Loucy (cell line): Measurements from ENCODE around the gene PEAK1.
A peak's percentile ranks its signal among the peaks of the same experiment; 100 is the strongest.
"Not testable (repeated sequence)": the region's sequence is repeated elsewhere in the genome, so short reads cannot be mapped to it uniquely, and the experiment has no call there.

Source experiments
- H2AFZ ChIP-seq: fragments of 200-600 bp; sonication (generic); 2 replicates; pipeline ENCODE4 v1.6.0; 2016; ENCODE audit warnings: antibody characterized with exemption, mild to moderate bottlenecking, low read length, moderate library complexity
- H3F3A ChIP-seq: fragments of 200-600 bp; 2 replicates; pipeline ENCODE4 v1.6.0; 2016; ENCODE audit warnings: antibody characterized with exemption, low read depth, mild to moderate bottlenecking
- H3K27me3 ChIP-seq: fragments of 200-600 bp; sonication (generic); 2 replicates; pipeline ENCODE4 v1.6.1; 2014; ENCODE audit warnings: low read length, mild to moderate bottlenecking; ENCODE audit not compliant: insufficient read depth, poor library complexity, severe bottlenecking
- H3K36me3 ChIP-seq: fragments of 200-600 bp; sonication (generic); 2 replicates; pipeline ENCODE4 v1.6.1; 2016; ENCODE audit warnings: low read length; ENCODE audit not compliant: insufficient read depth
- H3K4me1 ChIP-seq: fragments of 200-600 bp; sonication (generic); 2 replicates; pipeline ENCODE4 v1.5.1; 2014; ENCODE audit warnings: low read length, mild to moderate bottlenecking; ENCODE audit not compliant: insufficient read depth, poor library complexity, severe bottlenecking
- H3K4me2 ChIP-seq: fragments of 200-600 bp; sonication (generic); 2 replicates; pipeline ENCODE4 v1.6.0; 2014; ENCODE audit warnings: antibody characterized with exemption, low read length, low read depth, mild to moderate bottlenecking; ENCODE audit not compliant: poor library complexity, severe bottlenecking
- H3K4me3 ChIP-seq: fragments of 200-600 bp; sonication (generic); 2 replicates; pipeline ENCODE4 v1.5.1; 2014; ENCODE audit warnings: low read length, mild to moderate bottlenecking, mixed read lengths; ENCODE audit not compliant: poor library complexity, severe bottlenecking
- H3K79me2 ChIP-seq: fragments of 200-600 bp; sonication (generic); 2 replicates; pipeline ENCODE4 v1.6.1; 2014; ENCODE audit warnings: low read length; ENCODE audit not compliant: insufficient read depth
- H3K9ac ChIP-seq: fragments of 200-600 bp; sonication (generic); 2 replicates; pipeline ENCODE4 v1.6.0; 2014; ENCODE audit warnings: mild to moderate bottlenecking, low read depth, low read length, moderate library complexity; ENCODE audit not compliant: poor library complexity, severe bottlenecking
- H3K9me2 ChIP-seq: fragments of 200-600 bp; sonication (generic); replicated peaks from 2 replicates; pipeline ENCODE4 v1.6.1; 2016; ENCODE audit warnings: low read depth, low read length, mixed read lengths
- H3K9me3 ChIP-seq: fragments of 200-600 bp; sonication (generic); 2 replicates; pipeline ENCODE4 v1.6.1; 2014; ENCODE audit warnings: mild to moderate bottlenecking, antibody characterized with exemption, low read length, low read depth; ENCODE audit not compliant: insufficient read depth
- H4K20me1 ChIP-seq: fragments of 200-600 bp; sonication (generic); 2 replicates; pipeline ENCODE4 v1.6.0; 2014; ENCODE audit warnings: antibody characterized with exemption, low read length, mild to moderate bottlenecking; ENCODE audit not compliant: insufficient read depth, poor library complexity, severe bottlenecking
- EZH2phosphoT487 ChIP-seq: fragments of 200-600 bp; IDR thresholded peaks from 2 replicates; pipeline ENCODE4 v1.6.1; 2018; ENCODE audit warnings: antibody characterized with exemption, mild to moderate bottlenecking, moderate library complexity, borderline replicate concordance
- TF ChIP-seq, protein P1 (sequence below): fragments of 200-600 bp; sonication (generic); conservative IDR thresholded peaks from 2 replicates; pipeline ENCODE4 v1.5.1; 2014; ENCODE audit warnings: mild to moderate bottlenecking, antibody characterized with exemption, low read length

PEAK1 gene

DNA sequence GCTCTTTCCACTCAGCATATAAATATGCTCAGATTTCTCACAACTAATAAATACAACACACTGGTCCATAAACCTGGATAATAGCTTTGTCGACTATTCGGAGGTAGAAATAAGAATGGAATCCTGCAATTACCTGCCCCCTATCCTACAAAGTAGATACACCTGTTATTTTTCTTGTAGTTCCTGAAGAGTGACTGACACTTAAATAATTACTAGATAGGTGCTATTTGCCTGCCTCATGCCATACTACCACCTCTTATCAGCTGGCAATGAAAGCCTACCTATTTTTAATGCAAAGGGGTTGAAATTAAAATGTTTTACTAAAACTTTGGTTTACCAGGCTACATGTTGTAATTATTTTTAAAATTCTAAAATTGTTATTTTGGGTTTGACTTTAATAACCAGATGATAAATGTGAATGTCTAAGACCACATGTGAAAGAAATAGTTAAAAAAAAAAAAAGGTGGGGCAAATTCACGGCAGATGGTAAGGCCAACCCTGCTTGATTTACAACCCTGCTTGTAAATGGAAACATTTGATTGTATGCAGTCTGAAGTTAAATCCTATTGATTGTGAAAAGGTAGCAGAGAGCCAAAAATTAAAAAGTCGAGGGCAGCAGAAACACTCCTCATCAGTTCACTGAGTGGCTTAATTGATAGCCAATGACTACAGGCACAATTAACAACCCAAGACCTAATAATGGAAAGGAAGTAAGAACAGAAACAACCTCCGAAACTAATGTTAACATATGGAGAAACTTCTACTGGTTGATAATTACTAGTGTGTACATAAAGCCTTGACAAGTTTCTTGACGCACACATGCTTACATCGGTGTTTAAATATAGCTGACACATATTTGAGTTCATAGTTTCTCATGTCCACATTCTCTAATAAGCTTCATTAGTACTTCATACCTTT lies 8.9 kb downstream of the PEAK1 start:
- no peaks in the 10 kb centered on the region for H3K9me2 ChIP-seq
- peaks cover 74% of the 10 kb centered on the region for H3K79me2 ChIP-seq
- no peaks in the 10 kb centered on the region for H3K27me3 ChIP-seq
- no peak overlapping the region for H2AFZ ChIP-seq
- H3K4me2 ChIP-seq: peak overlapping the region; percentile 67
- no peaks in the 10 kb centered on the region for H3F3A ChIP-seq
- no peak overlapping the region for H3K9ac ChIP-seq
- no peaks in the 10 kb centered on the region for H3K36me3 ChIP-seq
- TF ChIP-seq, protein P1, sequence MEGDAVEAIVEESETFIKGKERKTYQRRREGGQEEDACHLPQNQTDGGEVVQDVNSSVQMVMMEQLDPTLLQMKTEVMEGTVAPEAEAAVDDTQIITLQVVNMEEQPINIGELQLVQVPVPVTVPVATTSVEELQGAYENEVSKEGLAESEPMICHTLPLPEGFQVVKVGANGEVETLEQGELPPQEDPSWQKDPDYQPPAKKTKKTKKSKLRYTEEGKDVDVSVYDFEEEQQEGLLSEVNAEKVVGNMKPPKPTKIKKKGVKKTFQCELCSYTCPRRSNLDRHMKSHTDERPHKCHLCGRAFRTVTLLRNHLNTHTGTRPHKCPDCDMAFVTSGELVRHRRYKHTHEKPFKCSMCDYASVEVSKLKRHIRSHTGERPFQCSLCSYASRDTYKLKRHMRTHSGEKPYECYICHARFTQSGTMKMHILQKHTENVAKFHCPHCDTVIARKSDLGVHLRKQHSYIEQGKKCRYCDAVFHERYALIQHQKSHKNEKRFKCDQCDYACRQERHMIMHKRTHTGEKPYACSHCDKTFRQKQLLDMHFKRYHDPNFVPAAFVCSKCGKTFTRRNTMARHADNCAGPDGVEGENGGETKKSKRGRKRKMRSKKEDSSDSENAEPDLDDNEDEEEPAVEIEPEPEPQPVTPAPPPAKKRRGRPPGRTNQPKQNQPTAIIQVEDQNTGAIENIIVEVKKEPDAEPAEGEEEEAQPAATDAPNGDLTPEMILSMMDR: no peak
- TF ChIP-seq EZH2phosphoT487: no peak
- H4K20me1 ChIP-seq: peaks cover 6% of the 10 kb centered on the region
- no peaks in the 10 kb centered on the region for H3K9me3 ChIP-seq
- H3K4me1 ChIP-seq: peaks cover 49% of the 10 kb centered on the region
- no peak overlapping the region for H3K4me3 ChIP-seq

DNA sequence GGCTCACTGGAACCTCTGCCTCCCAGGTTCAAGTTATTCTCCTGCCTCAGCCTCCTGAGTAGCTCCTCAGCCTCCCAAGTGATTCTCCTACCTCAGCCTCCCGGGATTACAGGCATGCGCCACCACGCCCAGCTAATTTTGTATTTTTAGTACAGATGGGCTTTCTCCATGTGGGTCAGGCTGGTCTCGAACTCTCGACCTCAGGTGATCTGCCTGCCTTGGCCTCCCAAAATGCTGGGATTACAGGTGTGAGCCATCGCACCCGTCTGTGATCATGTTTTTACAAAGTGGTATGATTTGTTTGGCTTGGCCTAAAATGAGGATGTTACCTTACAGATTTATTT lies 9.8 kb downstream of the PEAK1 start:
- peak overlapping the region; percentile 67 for H3K4me2 ChIP-seq

DNA sequence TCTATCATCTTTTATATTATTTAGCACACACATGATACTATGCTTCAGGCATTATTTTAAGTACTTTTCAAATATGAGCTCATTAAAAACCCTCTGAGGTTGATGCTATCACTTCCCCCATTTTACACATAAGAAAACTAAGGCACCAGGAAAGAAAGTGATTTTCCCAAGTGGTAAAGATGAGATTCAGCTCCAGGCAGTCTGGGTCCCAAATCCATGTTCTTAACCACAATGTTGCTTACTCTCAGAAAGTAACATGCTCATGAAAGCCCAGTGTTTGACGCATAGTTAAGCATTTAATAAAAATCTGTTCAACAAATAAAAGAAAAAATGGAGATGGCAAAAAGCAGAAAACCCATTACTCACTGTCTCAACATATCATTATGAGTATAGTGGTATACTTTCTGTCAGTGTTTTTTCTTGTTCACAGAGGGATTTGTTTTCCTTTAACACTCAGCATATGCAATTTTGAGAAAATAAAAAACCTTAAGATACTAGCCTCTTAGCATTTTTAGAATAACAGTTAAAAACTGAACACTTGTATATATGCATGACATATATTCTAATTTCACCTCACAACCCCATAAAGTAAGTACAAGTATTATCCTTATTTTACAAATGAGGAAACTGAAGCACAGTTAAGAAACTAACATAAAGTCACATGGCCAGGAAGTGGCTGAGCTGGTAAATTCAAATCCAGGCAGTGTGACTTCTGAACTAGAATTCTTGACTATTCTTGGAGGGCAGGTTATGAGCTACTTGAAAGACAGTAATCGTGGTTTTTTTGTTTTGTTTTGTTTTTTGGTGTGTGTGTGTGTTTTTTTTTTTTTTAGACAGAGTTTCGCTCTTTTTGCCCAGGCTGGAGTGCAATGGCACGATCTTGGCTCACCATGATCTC lies 10.4 kb downstream of the PEAK1 start:
- H3K4me3 ChIP-seq: peak overlapping the region; percentile 40
- H3K9me3 ChIP-seq: no peaks in the 10 kb centered on the region
- peaks cover 68% of the 10 kb centered on the region for H3K79me2 ChIP-seq
- peak overlapping the region; percentile 13 for H3K9ac ChIP-seq
- no peaks in the 10 kb centered on the region for H3K27me3 ChIP-seq
- peak overlapping the region; percentile 67; the same call in 1 of the 2 replicates for H2AFZ ChIP-seq
- H3F3A ChIP-seq: no peaks in the 10 kb centered on the region
- H3K36me3 ChIP-seq: no peaks in the 10 kb centered on the region
- peaks cover 36% of the 10 kb centered on the region for H3K4me1 ChIP-seq
- H3K4me2 ChIP-seq: peak overlapping the region; percentile 67
- H4K20me1 ChIP-seq: peaks cover 3% of the 10 kb centered on the region
- TF ChIP-seq, protein P1: no peak
- TF ChIP-seq EZH2phosphoT487: no peak
- H3K9me2 ChIP-seq: no peaks in the 10 kb centered on the region

More for the DNA sequence above, 9.8 kb downstream of the PEAK1 start:
- H2AFZ ChIP-seq: peak overlapping the region; percentile 67; the same call in 1 of the 2 replicates
- not testable (repeated sequence) for H3F3A ChIP-seq, H3K27me3 ChIP-seq, H3K36me3 ChIP-seq, H3K9me2 ChIP-seq, H4K20me1 ChIP-seq, H3K9me3 ChIP-seq
- H3K9ac ChIP-seq: peak overlapping the region; percentile 13
- H3K4me1 ChIP-seq: peaks cover 41% of the 10 kb centered on the region
- peaks cover 69% of the 10 kb centered on the region for H3K79me2 ChIP-seq
- H3K4me3 ChIP-seq: peak overlapping the region; percentile 40
